HCT116 (cell line): ENCODE data around the gene AMZ1. TPM values are rescaled to one million over a fixed set of nuclear protein-coding genes. Genes with fewer than 3 reads are reported as not detected.

Experiments
- ATAC-seq: fragments of 200-7000 bp; cut with Tn5 transposase; 2 replicates; pipeline ENCODE4 v1.9.1; 2020; ENCODE audit warnings: mild to moderate bottlenecking, moderate library complexity
- BruUV-seq: library from RNA; stranded (reverse); fragments of 400-500 nt; replicated peaks from 2 replicates; lab custom pipeline; 2021; lab: Mats Ljungman, UMichigan
- CTCF ChIA-PET: fragments of 300-600 bp; sonication (Branson Sonifier 250); formaldehyde crosslinking; loops from one replicate; lab custom pipeline; 2021; ENCODE audit warnings: antibody characterized with exemption; lab: Charles Lee
- POLR2A ChIA-PET: fragments of 300-600, 350-600 bp; sonication (Branson Sonifier 250); formaldehyde crosslinking; loops from one replicate; lab custom pipeline; 2021; ENCODE audit warnings: antibody characterized with exemption; lab: Charles Lee
- RAD21 ChIA-PET, 2 experiments: fragments of 300-600 bp; sonication (Branson Sonifier 250); formaldehyde crosslinking; loops; one replicate each; lab custom pipeline; 2023; ENCODE audit warnings: low total read pairs in 2 of 2; ENCODE audit not compliant: uncharacterized antibody in 2 of 2, unreplicated experiment in 2 of 2, low non-redundant PET in 1 of 2; lab: Charles Lee
- DNase-seq: peaks from one replicate; pipeline ENCODE4 v3.0.0-alpha.2; 2010; ENCODE audit warnings: low read depth, low spot score
- H2AFZ ChIP-seq: fragments of 200-600 bp; shearing (Covaris generic), sonication (generic); 2 replicates; pipeline ENCODE4 v1.6.1; 2017; ENCODE audit warnings: low read depth, mixed run types, mixed read lengths, antibody characterized with exemption, low read length; ENCODE audit not compliant: poor library complexity, severe bottlenecking
- H3K27ac ChIP-seq: 2 replicates; pipeline ENCODE4 v1.5.1; 2012; ENCODE audit warnings: low read depth, low read length
- H3K27me3 ChIP-seq: fragments of 200-600 bp; sonication (generic); 2 replicates; pipeline ENCODE4 v1.6.1; 2016; ENCODE audit warnings: mixed run types, low read length, mixed read lengths; ENCODE audit not compliant: insufficient read depth
- H3K36me3 ChIP-seq, 2 experiments: fragments of 200-500 bp in 1 of 2; fragments of 200-600 bp in 1 of 2; sonication (Bioruptor generic) in 1 of 2; sonication (generic) in 1 of 2; 2 replicates each; pipeline versions ENCODE4 v1.5.1 to v1.6.1; 2014 to 2016; ENCODE audit warnings: low read length in 2 of 2, inconsistent platforms in 1 of 2, mixed read lengths in 1 of 2, mixed run types in 1 of 2; ENCODE audit not compliant: insufficient read depth in 2 of 2, control insufficient read depth in 1 of 2
- H3K4me1 ChIP-seq, 2 experiments: fragments of 200-600 bp in 1 of 2; sonication (generic) in 1 of 2; 2 replicates each; pipeline versions ENCODE4 v1.5.1 to v1.6.1; 2012 to 2017; ENCODE audit warnings: low read length in 2 of 2, inconsistent platforms in 1 of 2, mild to moderate bottlenecking in 1 of 2, mixed read lengths in 1 of 2, mixed run types in 1 of 2, moderate library complexity in 1 of 2; ENCODE audit not compliant: insufficient read depth in 2 of 2, control insufficient read depth in 1 of 2
- H3K4me2 ChIP-seq: fragments of 200-600 bp; sonication (generic); 2 replicates; pipeline ENCODE4 v1.6.1; 2017; ENCODE audit warnings: mixed run types, low read length, mixed read lengths
- H3K4me3 ChIP-seq, 2 experiments: fragments of 200-600 bp in 1 of 2; sonication (generic) in 1 of 2; replicated peaks in 1 of 2; 2 replicates each; pipeline ENCODE4 v1.5.1; 2011 to 2016; ENCODE audit warnings: low read length in 2 of 2, control low read depth in 1 of 2, low read depth in 1 of 2, mild to moderate bottlenecking in 1 of 2, mixed read lengths in 1 of 2, mixed run types in 1 of 2
- H3K79me2 ChIP-seq: fragments of 200-600 bp; sonication (generic); 2 replicates; pipeline ENCODE4 v1.6.1; 2017; ENCODE audit warnings: mild to moderate bottlenecking, mixed run types, low read length, moderate library complexity, mixed read lengths; ENCODE audit not compliant: insufficient read depth
- H3K9ac ChIP-seq: fragments of 200-600 bp; sonication (generic); 2 replicates; pipeline ENCODE4 v1.6.1; 2016; ENCODE audit warnings: low read length, mixed read lengths
- H3K9me2 ChIP-seq: fragments of 200-600 bp; sonication (generic), shearing (Covaris generic); 2 replicates; pipeline ENCODE4 v1.6.1; 2017; ENCODE audit warnings: mixed run types, mild to moderate bottlenecking, moderate library complexity; ENCODE audit not compliant: insufficient read depth
- H3K9me3 ChIP-seq, 2 experiments: fragments of 200-500 bp in 1 of 2; fragments of 200-600 bp in 1 of 2; sonication (Bioruptor generic) in 1 of 2; sonication (generic) in 1 of 2; 2 replicates each; pipeline ENCODE4 v1.6.1; 2014 to 2017; ENCODE audit warnings: low read length in 2 of 2, mixed read lengths in 2 of 2, inconsistent platforms in 1 of 2, low read depth in 1 of 2, mild to moderate bottlenecking in 1 of 2, mixed run types in 1 of 2, moderate library complexity in 1 of 2; ENCODE audit not compliant: control insufficient read depth in 1 of 2, insufficient read depth in 1 of 2
- H4K20me1 ChIP-seq: fragments of 200-600 bp; sonication (generic), shearing (Covaris generic); 2 replicates; pipeline ENCODE4 v1.6.1; 2017; ENCODE audit warnings: mixed run types, mild to moderate bottlenecking, moderate library complexity; ENCODE audit not compliant: insufficient read depth
- CEBPB ChIP-seq: IDR thresholded peaks from 2 replicates; pipeline ENCODE4 v1.6.1; 2012; ENCODE audit warnings: low read depth
- ELF1 ChIP-seq: IDR thresholded peaks from 2 replicates; pipeline ENCODE4 v1.6.1; 2012; ENCODE audit warnings: low read depth, borderline replicate concordance
- POLR2A ChIP-seq: IDR thresholded peaks from 2 replicates; pipeline ENCODE4 v1.7.0; 2011; ENCODE audit warnings: borderline replicate concordance; ENCODE audit not compliant: insufficient read depth, insufficient read length; ENCODE audit errors: extremely low read depth
- SIN3A ChIP-seq: IDR thresholded peaks from 2 replicates; pipeline ENCODE4 v1.6.1; 2012; ENCODE audit warnings: low read depth
- SRF ChIP-seq: IDR thresholded peaks from 2 replicates; pipeline ENCODE4 v1.6.1; 2012; ENCODE audit warnings: low read depth
- TCF7L2 ChIP-seq: IDR thresholded peaks from 2 replicates; pipeline ENCODE4 v1.7.0; 2011; ENCODE audit warnings: borderline replicate concordance, inconsistent platforms; ENCODE audit not compliant: insufficient read depth, insufficient read length; ENCODE audit errors: extremely low read depth
- YY1 ChIP-seq: IDR thresholded peaks from 2 replicates; pipeline ENCODE4 v1.6.1; 2011; ENCODE audit warnings: low read length, low read depth, moderate library complexity, mild to moderate bottlenecking; ENCODE audit not compliant: insufficient replicate concordance; ENCODE audit errors: extremely low read depth
- ZFX ChIP-seq: fragments of 450-650 bp; IDR thresholded peaks from 2 replicates; pipeline ENCODE4 v1.6.1; 2017
- ZNF274 ChIP-seq: fragments of 200-500 bp; sonication (Bioruptor generic); IDR thresholded peaks from 2 replicates; pipeline ENCODE4 v1.6.1; 2014; ENCODE audit warnings: mild to moderate bottlenecking, low read depth, low read length, inconsistent platforms
- intact Hi-C: fragments of 100-400 bp; cut with micrococcal nuclease; formaldehyde crosslinking; loops from 2 replicates; pipeline ENCODE4 v1.10.0; 2022
- total RNA-seq: library from RNA; stranded (reverse); gene quantifications from one replicate; pipeline ENCODE4 v1.2.1, GENCODE V29; 2021; ENCODE audit not compliant: unreplicated experiment
- TF ChIP-seq, protein P1 (sequence below): IDR thresholded peaks from 2 replicates; pipeline ENCODE4 v1.6.1; 2012
- TF ChIP-seq, protein P2 (sequence below): IDR thresholded peaks from 2 replicates; pipeline ENCODE4 v1.6.1; 2011; ENCODE audit warnings: mild to moderate bottlenecking, low read length, moderate library complexity; ENCODE audit not compliant: insufficient replicate concordance; ENCODE audit errors: extremely low read depth
- TF ChIP-seq, protein P3 (sequence below): IDR thresholded peaks from 2 replicates; pipeline ENCODE4 v1.6.1; 2012

The AMZ1 gene
- total RNA-seq, 1 experiment from 2014 or later: not detected

DNA sequence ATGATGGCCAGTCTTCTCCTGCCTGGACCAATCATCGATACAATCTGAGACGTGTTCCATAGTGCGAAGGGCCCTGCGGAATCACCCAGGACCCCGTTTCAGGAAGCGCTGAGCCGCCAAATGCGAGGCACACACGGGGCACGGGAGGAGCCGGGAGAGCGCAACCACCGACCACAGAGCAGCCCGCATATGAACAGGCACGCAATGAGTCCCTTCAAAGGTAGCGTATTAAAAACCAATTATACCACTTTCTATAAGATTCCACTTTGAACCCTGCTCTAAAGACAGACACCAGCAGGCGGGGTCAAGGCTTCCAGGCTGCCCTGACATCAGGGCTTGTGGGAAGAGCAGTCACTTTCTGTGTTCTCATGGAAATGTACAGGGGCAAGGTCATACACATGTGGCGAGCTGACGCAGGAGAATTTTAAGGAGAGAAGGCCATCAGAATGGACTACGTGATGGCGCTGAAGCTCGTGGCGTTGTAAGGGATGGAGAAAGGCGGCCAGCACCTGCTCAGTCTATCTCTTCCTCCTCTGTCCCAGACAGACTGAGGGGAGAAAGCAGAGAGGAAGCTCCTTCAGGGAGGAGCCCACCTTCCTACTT is 46.2 kb downstream of the AMZ1 start (continued):
- TF ChIP-seq, protein P1, sequence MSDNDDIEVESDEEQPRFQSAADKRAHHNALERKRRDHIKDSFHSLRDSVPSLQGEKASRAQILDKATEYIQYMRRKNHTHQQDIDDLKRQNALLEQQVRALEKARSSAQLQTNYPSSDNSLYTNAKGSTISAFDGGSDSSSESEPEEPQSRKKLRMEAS: no peak
- TF ChIP-seq ZNF274: no peak
- no peak for TF ChIP-seq TCF7L2
- no peak for TF ChIP-seq SIN3A

DNA sequence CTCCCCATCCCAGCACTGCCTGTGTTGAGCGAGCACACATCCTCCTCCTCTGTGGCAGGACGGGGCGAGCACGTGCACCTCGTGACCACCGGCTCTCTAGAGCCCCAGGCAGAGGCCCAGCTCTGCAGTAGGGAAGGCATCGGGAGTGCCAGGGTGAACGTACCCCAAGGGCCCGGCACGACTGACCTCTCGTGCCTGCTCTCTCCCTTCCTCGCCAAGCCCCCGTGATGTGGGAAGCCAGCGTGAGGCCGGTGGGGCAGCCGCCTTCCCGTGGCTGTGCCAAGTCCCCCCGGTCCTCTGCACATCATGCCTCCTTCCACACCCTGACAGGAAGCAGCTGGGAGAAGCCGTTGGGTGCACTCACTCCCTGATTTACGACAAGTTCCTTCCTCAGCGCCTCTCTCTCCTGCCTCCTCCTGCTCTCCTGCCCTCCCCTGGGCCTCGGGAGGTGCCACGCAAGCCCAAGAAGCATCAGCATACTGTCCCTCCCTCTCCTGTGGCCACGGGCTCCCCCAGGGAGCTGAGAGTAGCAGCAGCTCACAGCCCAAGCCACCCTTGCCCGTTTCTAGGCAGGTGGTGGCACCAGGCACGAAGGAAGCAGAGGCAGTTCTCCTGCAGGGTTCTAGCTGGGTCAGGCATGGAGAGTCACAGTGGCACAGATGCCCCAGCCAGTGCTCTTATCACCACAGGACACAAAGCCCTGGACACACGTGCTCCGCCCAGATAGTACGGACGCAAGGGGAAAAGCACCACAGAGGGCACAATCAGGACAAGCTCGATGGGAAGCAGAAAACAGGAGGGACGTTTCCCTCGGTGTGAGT is 47.0 kb downstream of the AMZ1 start:
- no TSS peak for BruUV-seq
- CTCF ChIA-PET: no interaction called here
- H3K79me2 ChIP-seq: 0 out of 2 replicates have a peak, but pooled peaks cover 5% of the 10 kb centered on the region
- H3K4me1 ChIP-seq: peaks cover 0 to 11% of the 10 kb centered on the region in 2 experiments; a peak in 1 of 4 replicates
- H4K20me1 ChIP-seq: no peaks in the 10 kb centered on the region
- DNase-seq (no peak), ATAC-seq (no peak)
- no peak overlapping the region for H3K4me3 ChIP-seq
- intact Hi-C loops: no loop called here
- no peaks in the 10 kb centered on the region for H3K9me3 ChIP-seq
- H3K36me3 ChIP-seq: no peaks in the 10 kb centered on the region
- RAD21 ChIA-PET: no interaction called here
- TF ChIP-seq ELF1 (no peak), POLR2A (no peak), TCF7L2 (no peak), YY1 (no peak), ZNF274 (no peak), SIN3A (no peak), SRF (no peak), CEBPB (no peak), ZFX (no peak)
- TF ChIP-seq, protein P2, sequence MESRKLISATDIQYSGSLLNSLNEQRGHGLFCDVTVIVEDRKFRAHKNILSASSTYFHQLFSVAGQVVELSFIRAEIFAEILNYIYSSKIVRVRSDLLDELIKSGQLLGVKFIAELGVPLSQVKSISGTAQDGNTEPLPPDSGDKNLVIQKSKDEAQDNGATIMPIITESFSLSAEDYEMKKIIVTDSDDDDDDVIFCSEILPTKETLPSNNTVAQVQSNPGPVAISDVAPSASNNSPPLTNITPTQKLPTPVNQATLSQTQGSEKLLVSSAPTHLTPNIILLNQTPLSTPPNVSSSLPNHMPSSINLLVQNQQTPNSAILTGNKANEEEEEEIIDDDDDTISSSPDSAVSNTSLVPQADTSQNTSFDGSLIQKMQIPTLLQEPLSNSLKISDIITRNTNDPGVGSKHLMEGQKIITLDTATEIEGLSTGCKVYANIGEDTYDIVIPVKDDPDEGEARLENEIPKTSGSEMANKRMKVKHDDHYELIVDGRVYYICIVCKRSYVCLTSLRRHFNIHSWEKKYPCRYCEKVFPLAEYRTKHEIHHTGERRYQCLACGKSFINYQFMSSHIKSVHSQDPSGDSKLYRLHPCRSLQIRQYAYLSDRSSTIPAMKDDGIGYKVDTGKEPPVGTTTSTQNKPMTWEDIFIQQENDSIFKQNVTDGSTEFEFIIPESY: no peak
- TF ChIP-seq, protein P3, sequence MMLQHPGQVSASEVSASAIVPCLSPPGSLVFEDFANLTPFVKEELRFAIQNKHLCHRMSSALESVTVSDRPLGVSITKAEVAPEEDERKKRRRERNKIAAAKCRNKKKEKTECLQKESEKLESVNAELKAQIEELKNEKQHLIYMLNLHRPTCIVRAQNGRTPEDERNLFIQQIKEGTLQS: no peak
- H3K9me2 ChIP-seq: no peaks in the 10 kb centered on the region
- H3K27ac ChIP-seq: no peak overlapping the region
- POLR2A ChIA-PET: no interaction called here
- no peak overlapping the region for H2AFZ ChIP-seq
- H3K9ac ChIP-seq: no peak overlapping the region
- no peaks in the 10 kb centered on the region for H3K27me3 ChIP-seq
- H3K4me2 ChIP-seq: no peak overlapping the region
